IMR-90 (cell line): ENCODE measurements around the gene SLC25A38. TPM values are rescaled to one million over a fixed set of nuclear protein-coding genes. Genes with fewer than 3 reads are reported as not detected.

Experiments
- ATAC-seq: fragments of 200-7000 bp; cut with Tn5 transposase; 2 replicates; pipeline ENCODE4 v1.9.1; 2020; ENCODE audit warnings: low read depth, mild to moderate bottlenecking, moderate library complexity
- BruUV-seq: library from RNA; stranded (reverse); fragments of 400-500 nt; replicated peaks from 2 replicates; lab custom pipeline; 2021; lab: Mats Ljungman, UMichigan
- CTCF ChIA-PET: fragments of 300-600 bp; formaldehyde crosslinking; extraction: SDS; loops from one replicate; lab custom pipeline; 2021; ENCODE audit warnings: antibody characterized with exemption; lab: Yijun Ruan, JAX
- POLR2A ChIA-PET: fragments of 300-600 bp; sonication (Branson Sonifier 250); formaldehyde crosslinking; loops from one replicate; lab custom pipeline; 2022; ENCODE audit warnings: antibody characterized with exemption; ENCODE audit not compliant: unreplicated experiment; lab: Charles Lee
- DNase-seq: peaks from one replicate; pipeline ENCODE4 v3.0.0; 2013
- H2AFZ ChIP-seq: replicated peaks from 2 replicates; pipeline ENCODE3; 2013; ENCODE audit warnings: low read length, mild to moderate bottlenecking; ENCODE audit not compliant: poor library complexity
- H2AK5ac ChIP-seq: 2 replicates; pipeline ENCODE4 v1.6.1; 2013; ENCODE audit warnings: low read depth, low read length, inconsistent platforms
- H2AK9ac ChIP-seq: replicated peaks from 2 replicates; pipeline ENCODE3; 2013; ENCODE audit warnings: mild to moderate bottlenecking, low read depth, low read length, moderate library complexity; ENCODE audit not compliant: poor library complexity
- H2BK120ac ChIP-seq: 2 replicates; pipeline ENCODE4 v1.6.1; 2013; ENCODE audit warnings: low read depth, low read length, inconsistent platforms
- H2BK15ac ChIP-seq: 3 replicates; pipeline ENCODE4 v1.6.1; 2013; ENCODE audit warnings: low read depth, low read length, inconsistent platforms
- H2BK20ac ChIP-seq: 2 replicates; pipeline ENCODE4 v1.6.1; 2013; ENCODE audit warnings: low read depth, mild to moderate bottlenecking, inconsistent platforms, low read length, moderate library complexity
- H2BK5ac ChIP-seq: 2 replicates; pipeline ENCODE4 v1.6.1; 2013; ENCODE audit warnings: mild to moderate bottlenecking, low read depth, low read length, inconsistent platforms; ENCODE audit not compliant: poor library complexity, severe bottlenecking
- H3K14ac ChIP-seq: replicated peaks from 2 replicates; pipeline ENCODE4 v1.6.1; 2013; ENCODE audit warnings: low read depth, low read length, inconsistent platforms
- H3K18ac ChIP-seq: 2 replicates; pipeline ENCODE4 v1.6.1; 2013; ENCODE audit warnings: low read depth, low read length, control low read depth
- H3K23ac ChIP-seq: 2 replicates; pipeline ENCODE4 v1.6.1; 2013; ENCODE audit warnings: low read depth, low read length, inconsistent platforms
- H3K27ac ChIP-seq: 2 replicates; pipeline ENCODE4 v1.5.1; 2013; ENCODE audit warnings: mild to moderate bottlenecking, control low read depth, low read length; ENCODE audit not compliant: insufficient read depth
- H3K27me3 ChIP-seq: 2 replicates; pipeline ENCODE4 v1.6.1; 2013; ENCODE audit warnings: low read length; ENCODE audit not compliant: control insufficient read depth, insufficient read depth
- H3K36me3 ChIP-seq: 2 replicates; pipeline ENCODE4 v1.6.1; 2013; ENCODE audit warnings: low read length, mixed read lengths; ENCODE audit not compliant: control insufficient read depth, insufficient read depth
- H3K4ac ChIP-seq: 2 replicates; pipeline ENCODE4 v1.6.1; 2013; ENCODE audit warnings: low read depth, low read length, inconsistent platforms
- H3K4me1 ChIP-seq: 2 replicates; pipeline ENCODE4 v1.6.1; 2013; ENCODE audit warnings: low read length, mixed read lengths; ENCODE audit not compliant: control insufficient read depth, insufficient read depth
- H3K4me2 ChIP-seq: 2 replicates; pipeline ENCODE4 v1.6.1; 2013; ENCODE audit warnings: low read depth, mild to moderate bottlenecking, control low read depth, low read length, moderate library complexity
- H3K4me3 ChIP-seq: 2 replicates; pipeline ENCODE4 v1.5.1; 2013; ENCODE audit warnings: low read depth, mild to moderate bottlenecking, control low read depth, low read length, moderate library complexity; ENCODE audit not compliant: insufficient read depth
- H3K56ac ChIP-seq: 2 replicates; pipeline ENCODE4 v1.6.1; 2013; ENCODE audit warnings: low read length, inconsistent platforms; ENCODE audit not compliant: insufficient read depth; ENCODE audit errors: extremely low read depth
- H3K79me1 ChIP-seq, 2 experiments: 2 replicates each; pipeline ENCODE4 v1.6.1; 2013; ENCODE audit warnings: low read length in 2 of 2, inconsistent platforms in 1 of 2, low read depth in 1 of 2
- H3K9ac ChIP-seq: 2 replicates; pipeline ENCODE4 v1.6.1; 2013; ENCODE audit warnings: low read depth, low read length, control low read depth
- H3K9me1 ChIP-seq: 2 replicates; pipeline ENCODE4 v1.6.1; 2013; ENCODE audit warnings: low read length, inconsistent platforms; ENCODE audit not compliant: insufficient read depth
- H3K9me3 ChIP-seq: 2 replicates; pipeline ENCODE4 v1.6.1; 2013; ENCODE audit warnings: low read length; ENCODE audit not compliant: control insufficient read depth, insufficient read depth
- H4K20me1 ChIP-seq: 2 replicates; pipeline ENCODE4 v1.6.1; 2013; ENCODE audit warnings: low read length, inconsistent platforms; ENCODE audit not compliant: insufficient read depth
- H4K5ac ChIP-seq: 2 replicates; pipeline ENCODE4 v1.6.1; 2013; ENCODE audit warnings: mild to moderate bottlenecking, low read depth, low read length, control low read depth
- H4K8ac ChIP-seq, 2 experiments: 2 replicates each; pipeline ENCODE4 v1.6.1; 2013; ENCODE audit warnings: low read depth in 2 of 2, low read length in 2 of 2, control low read depth in 1 of 2, inconsistent platforms in 1 of 2
- H4K91ac ChIP-seq: 2 replicates; pipeline ENCODE4 v1.6.1; 2013; ENCODE audit warnings: low read depth, low read length, inconsistent platforms; ENCODE audit not compliant: insufficient read depth
- CEBPB ChIP-seq: IDR thresholded peaks from 2 replicates; pipeline ENCODE4 v1.6.1; 2012; ENCODE audit warnings: low read depth, low read length, improper control_type of control experiment
- POLR2A ChIP-seq: IDR thresholded peaks from 2 replicates; pipeline ENCODE4 v1.6.1; 2012; ENCODE audit warnings: mild to moderate bottlenecking, low read depth, low read length
- SMC3 ChIP-seq: fragments of 150-350 bp; IDR thresholded peaks from 2 replicates; pipeline ENCODE4 v1.6.1; 2016; ENCODE audit warnings: low read depth, mild to moderate bottlenecking, antibody characterized with exemption, low read length, moderate library complexity
- WGBS, 2 experiments: methylation state at CpG; one replicate each; pipeline versions ENCODE4 v1.1.5 to v1.1.7; 2013; ENCODE audit warnings: missing lambda C conversion rate in 2 of 2; ENCODE audit not compliant: insufficient read length in 1 of 2; ENCODE audit errors: extremely low coverage in 2 of 2; 5-methylcytosine and 5-hydroxymethylcytosine counted together
- dilution Hi-C: fragments of 300-500 bp; cut with HindIII; formaldehyde crosslinking; loops from one replicate; pipeline ENCODE4 v1.14.3; 2018; ENCODE audit warnings: low sequenced_read_pairs; ENCODE audit not compliant: unreplicated experiment
- in situ Hi-C: fragments of 300-500 bp; cut with MboI; formaldehyde crosslinking; loops from 3 replicates; pipeline ENCODE4 v1.14.3; 2019; ENCODE audit warnings: low sequenced_read_pairs, inconsistent platforms, mixed read lengths
- intact Hi-C: fragments of 100-400 bp; cut with micrococcal nuclease; formaldehyde crosslinking; loops from 2 replicates; pipeline ENCODE4 v1.10.0; 2022
- polyA plus RNA-seq, 3 experiments: library from polyadenylated mRNA; depleted of rRNA; stranded (reverse); fragments of >200 nt; gene quantifications; 2 replicates each; pipeline ENCODE4 v1.2.3, GENCODE V29; 2012; ENCODE audit warnings: low replicate concordance in 1 of 3
- total RNA-seq: library from RNA; depleted of rRNA; stranded (reverse); fragments of >200 nt; gene quantifications from 2 replicates; pipeline ENCODE4 v1.2.3, GENCODE V29; 2012

SLC25A38 gene
- total and polyA plus RNA-seq, 2 of the 4 experiments (the other 2 are of a cell fraction), result 17.4 to 22.6 TPM

DNA sequence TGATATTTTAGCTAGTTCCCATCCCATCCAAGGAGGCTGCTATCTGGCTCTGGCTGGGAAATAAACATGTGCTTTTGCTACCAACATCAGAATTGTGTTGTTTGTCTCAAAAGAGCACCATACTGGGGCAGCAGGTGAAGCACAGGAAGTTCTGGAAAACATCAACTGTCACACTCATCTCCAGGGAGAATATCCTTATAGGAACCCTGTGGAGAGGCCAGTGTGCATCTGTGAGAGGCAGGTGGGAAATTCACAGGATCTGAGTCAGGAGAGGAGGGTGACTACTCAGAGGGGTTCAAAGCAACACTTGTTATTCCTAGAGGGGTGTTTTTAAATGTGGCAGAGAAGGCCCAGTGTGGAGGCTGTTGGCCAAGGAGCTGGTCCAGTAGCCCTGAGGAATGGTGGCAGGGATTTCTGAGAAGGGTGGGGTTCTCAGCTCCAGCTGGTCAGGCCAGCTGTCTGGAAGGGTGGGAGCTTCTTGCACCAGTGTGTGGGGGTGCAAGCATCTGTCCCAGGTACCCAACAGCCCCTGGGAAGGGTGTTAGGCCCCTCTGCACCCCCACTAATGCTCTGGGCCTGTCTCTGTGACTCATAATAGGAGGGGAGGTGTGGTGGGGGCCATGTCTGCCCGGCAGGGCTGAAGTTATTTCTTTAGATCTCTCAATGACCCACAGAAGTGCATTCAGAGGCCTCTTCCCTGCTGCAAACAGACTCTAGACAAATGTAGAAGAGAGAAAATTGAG, 52.0 kb downstream of the SLC25A38 start:
- intact Hi-C loops, result no loop called here
- H3K4ac ChIP-seq, result no peak overlapping the region
- H3K4me2 ChIP-seq, result no peak overlapping the region
- peaks cover 4% of the 10 kb centered on the region; the same call in 1 of the 2 replicates for H3K9me1 ChIP-seq
- H3K23ac ChIP-seq, result no peak overlapping the region
- no peaks in the 10 kb centered on the region for H3K79me1 ChIP-seq
- no TSS peak for BruUV-seq
- no peak for DNase-seq
- H3K18ac ChIP-seq, result no peak overlapping the region
- H2AFZ ChIP-seq, result peak overlapping the region; percentile 81
- H3K14ac ChIP-seq, result no peak overlapping the region
- no peaks in the 10 kb centered on the region for H3K9me3 ChIP-seq
- H4K8ac ChIP-seq, result no peak overlapping the region; a peak in 1 of 4 replicates
- no peak overlapping the region for H3K56ac ChIP-seq
- CTCF ChIA-PET, result interaction anchor here (1.3 kb wide), 1 partner anchor 12 kb away, joined by 5 read pairs; no protein-coding TSS in a partner anchor
- WGBS, 2 experiments, result no CpG with 5 or more reads among the region's 1 CpG
- in situ Hi-C loops, result no loop called here
- H2AK5ac ChIP-seq, result no peak overlapping the region
- no peak overlapping the region for H2AK9ac ChIP-seq
- no peaks in the 10 kb centered on the region for H3K36me3 ChIP-seq
- H2BK15ac ChIP-seq, result no peak overlapping the region
- no peaks in the 10 kb centered on the region for H3K27me3 ChIP-seq
- H2BK5ac ChIP-seq, result no peak overlapping the region
- TF ChIP-seq POLR2A (no peak), SMC3 (no peak), CEBPB (no peak)
- POLR2A ChIA-PET, result no interaction called here
- H3K9ac ChIP-seq, result no peak overlapping the region
- no peak overlapping the region for H2BK20ac ChIP-seq
- dilution Hi-C loops, result no loop called here
- H3K4me1 ChIP-seq, result peaks cover 5% of the 10 kb centered on the region
- no peak overlapping the region for H2BK120ac ChIP-seq
- no peak overlapping the region for H3K4me3 ChIP-seq
- no peak overlapping the region for H3K27ac ChIP-seq
- H4K5ac ChIP-seq, result no peak overlapping the region
- no peaks in the 10 kb centered on the region for H4K20me1 ChIP-seq
- H4K91ac ChIP-seq, result no peak overlapping the region
- no peak for ATAC-seq
